Measurements from ENCODE around the gene ZNF445.
A peak's percentile ranks its signal among the peaks of the same experiment; 100 is the strongest.
"Not testable (repeated sequence)": the region's sequence is repeated elsewhere in the genome, so short reads cannot be mapped to it uniquely, and the experiment has no call there.

The ZNF445 gene

DNA sequence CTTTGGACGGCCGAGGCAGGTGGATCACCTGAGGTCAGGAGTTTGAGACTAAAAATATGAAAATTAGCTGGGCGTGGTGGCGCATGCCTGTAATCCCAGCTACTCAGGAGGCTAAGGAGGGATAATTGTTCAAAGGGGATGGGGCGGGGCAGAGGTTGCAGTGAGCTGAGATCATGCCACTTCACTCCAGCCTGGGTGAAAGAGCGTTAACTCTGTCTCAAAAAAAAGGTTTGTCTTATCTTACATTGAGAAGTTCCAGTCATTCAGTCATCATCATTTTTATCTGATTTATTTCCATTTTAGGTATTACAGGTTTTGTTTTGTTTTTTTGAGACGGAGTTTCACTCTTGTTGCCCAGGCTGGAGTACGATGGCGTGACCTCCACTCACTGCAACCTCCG is 2.6 kb downstream of the ZNF445 start:
- not testable (repeated sequence) for DNase-seq

DNA sequence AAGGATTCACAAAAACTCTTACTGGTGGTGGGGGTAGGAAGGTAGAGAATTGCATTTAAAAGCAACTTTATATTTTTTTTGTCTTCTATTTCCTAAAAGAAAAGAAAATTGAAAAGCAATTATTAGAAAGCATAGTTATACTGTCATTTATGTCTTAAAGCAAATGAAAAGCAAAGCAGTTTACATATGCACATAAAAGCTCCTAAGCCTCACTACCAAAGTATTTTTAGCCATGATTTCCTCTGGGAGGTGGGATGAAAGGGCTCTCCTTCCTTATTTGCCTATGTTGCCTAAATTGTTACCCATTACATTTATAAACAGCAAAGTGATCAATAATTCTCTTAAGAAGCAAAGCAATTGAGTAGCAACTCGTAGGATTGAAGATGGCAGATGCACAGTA is 7.0 kb downstream of the ZNF445 start:
- no peak for DNase-seq

- DNase-seq, result no peak
These were observed 7.6 kb downstream of the ZNF445 start for GRCh38 chr3:44469914-44470313.

DNA sequence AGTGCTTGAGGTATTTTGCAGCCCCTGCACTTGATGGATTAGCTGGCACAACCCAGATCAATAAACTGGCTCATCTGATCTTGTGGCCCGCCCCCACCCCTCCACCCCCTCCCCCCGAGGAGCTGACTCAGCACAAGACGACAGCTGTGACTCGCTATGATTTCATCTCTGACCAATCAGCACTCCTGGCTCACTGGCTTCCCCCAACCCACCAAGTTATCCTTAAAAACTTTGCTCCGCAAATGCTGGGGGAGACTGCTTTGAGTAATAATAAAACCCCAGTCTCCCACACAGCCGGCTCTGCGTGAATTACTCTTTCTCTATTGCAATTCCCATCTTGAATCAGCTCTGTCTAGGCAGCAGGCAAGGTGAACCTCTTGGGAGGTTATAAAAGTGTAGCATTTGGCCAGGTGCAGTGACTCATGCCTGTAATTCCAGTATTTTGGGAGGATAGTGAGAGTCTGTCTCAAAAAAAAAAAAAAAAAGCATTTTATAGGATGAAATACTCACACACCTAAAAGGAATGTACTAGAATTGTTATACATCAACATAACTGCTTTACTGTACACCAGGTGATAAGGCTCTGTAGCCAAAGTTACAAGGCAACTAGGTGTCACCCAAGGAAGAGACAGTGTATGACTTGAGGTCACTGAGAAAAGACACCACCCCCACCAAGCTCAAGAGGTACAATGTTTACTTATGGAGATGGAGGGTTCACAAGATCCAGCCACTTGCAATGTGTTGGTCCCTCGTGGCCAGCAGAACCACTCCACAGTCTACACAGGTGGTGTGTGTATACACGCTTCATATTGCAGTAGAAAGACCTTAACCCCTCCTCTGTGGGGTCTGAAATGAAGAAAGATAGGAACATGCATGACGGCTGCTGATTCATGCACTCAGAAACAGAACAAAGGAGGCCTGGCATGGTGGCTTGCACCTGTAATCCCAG is 8.6 kb downstream of the ZNF445 start:
- DNase-seq, result no peak

- DNase-seq, result not testable (repeated sequence)
These were observed 9.4 kb downstream of the ZNF445 start for GRCh38 chr3:44468099-44468537.

- no peak for DNase-seq
These were observed 10.2 kb downstream of the ZNF445 start for GRCh38 chr3:44467241-44467640.

GRCh38 chr3:44464920-44465319 is 12.6 kb downstream of the ZNF445 start:
- DNase-seq, result not testable (repeated sequence)

GRCh38 chr3:44464509-44464908 is 13.0 kb downstream of the ZNF445 start:
- DNase-seq, result no peak

GRCh38 chr3:44460050-44460449 is 17.4 kb downstream of the ZNF445 start:
- not testable (repeated sequence) for DNase-seq

DNA sequence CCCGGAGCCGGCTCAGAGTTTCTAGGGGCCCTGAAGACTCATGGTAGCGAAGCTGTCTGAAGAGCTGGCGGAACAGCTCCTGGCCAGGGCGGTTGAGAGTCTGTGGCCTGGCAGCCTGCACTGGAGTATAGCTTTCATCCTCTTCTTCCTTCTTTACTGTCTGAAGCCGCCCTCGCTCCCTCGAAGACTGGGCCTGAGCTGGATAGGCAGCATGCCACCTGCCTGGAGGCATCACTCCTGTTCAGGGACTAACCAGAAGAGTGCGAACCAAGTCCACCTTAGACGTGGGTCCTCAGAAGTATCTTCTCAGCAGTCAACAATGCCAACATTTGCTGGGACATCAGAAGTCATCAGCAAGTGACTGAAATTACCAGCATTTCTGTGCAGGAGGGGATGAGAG is 22.2 kb downstream of the ZNF445 start:
- DNase-seq, result no peak

GRCh38 chr3:44454258-44454657 is 23.2 kb downstream of the ZNF445 start:
- DNase-seq, result no peak

DNA sequence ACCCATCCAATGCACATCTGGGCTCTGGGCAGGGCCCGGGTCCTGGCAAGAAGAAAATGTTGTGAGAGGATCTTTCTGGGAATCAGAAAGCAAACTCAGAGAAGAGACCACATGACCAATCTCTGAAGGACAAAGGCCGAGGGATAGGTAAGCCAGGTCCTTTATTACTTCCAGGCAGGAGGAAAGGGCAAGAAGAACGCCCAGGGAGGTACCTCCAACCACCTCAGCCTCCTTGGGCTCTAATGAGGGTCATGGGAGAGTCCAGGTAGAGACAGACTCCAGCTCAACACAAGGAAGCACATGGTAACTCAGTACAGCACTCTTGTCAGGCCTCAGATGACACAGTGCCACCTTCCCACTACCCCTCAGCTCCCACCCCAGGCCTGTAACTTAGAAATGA is 26.0 kb downstream of the ZNF445 start:
- no peak for DNase-seq

DNA sequence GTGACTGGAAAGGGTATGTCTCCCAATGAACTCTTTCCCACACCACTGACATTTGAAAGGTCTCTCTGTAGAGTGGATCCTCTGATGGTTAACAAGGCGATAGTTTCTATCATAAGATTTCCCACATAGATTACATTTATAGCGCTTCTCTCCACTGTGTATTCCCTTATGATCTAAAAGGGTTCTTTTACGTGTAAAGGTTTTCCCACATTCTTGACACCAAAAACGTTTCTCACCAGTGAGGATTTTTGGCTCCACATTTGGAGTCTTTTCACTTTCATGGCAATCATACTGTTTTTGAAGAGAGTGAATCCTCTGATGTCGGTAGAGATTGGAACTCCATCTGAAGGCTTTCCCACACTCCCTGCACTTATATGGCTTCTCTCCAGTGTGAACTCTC is 30.5 kb downstream of the ZNF445 start:
- DNase-seq, result no peak

DNA sequence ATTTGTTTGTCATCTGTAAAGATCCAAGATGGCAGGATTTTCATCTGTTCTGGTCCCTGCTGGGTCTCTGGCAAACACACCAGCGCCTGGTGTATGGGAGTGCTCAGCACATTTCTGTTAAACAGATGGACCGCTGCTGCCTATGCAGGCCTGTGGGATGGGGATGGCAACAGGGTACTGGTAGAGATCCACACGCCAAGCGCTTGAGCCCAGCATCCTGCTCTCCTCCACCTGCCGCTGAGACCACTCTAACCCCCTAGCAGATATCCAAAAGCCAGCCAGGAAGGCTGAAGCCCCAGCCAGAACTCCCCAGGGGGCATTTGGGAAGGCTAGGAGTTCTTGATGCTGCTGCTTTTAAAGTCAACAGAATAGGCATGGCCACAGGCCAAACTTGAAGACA is 31.7 kb downstream of the ZNF445 start:
- no peak for DNase-seq

DNA sequence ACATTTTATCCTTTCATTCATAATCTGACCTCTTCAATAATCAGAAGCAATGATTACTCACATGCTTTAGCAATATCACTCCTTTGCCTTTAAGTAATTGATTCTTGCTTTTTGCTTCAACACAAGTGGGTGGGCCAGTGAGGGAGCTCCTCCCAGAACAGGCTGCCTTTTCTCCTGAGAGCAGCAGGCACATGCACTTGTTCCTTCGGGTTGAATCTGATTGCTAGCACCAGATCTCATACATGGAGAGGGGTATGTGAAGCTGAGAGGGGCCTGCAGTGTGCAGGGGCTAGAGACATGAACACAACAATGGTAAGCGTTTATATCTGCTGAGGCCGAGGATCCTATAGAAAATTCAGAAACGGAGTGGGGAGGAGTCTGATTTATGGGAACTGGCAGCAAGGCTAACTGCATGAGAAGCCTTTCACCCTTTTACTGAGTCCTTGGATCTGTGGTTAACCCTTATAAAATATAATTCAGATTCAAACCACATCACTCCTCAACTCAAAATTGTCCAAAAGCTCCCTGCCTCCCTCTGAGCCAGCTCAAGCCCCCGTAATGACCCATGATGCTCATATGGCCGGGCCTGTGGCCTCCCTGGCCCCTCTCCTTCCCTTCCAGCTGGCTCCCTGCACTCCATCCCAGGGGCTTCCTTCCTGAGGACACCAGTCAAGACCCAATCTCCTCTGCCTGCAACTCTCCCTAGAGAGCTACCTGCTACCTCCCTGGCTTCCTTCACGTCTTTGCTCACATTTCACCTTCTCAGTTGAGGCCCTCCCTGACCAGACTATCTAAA is 32.4 kb downstream of the ZNF445 start:
- DNase-seq, result no peak

- DNase-seq, result no peak
These were observed 33.0 kb downstream of the ZNF445 start for GRCh38 chr3:44444437-44444836.

- no peak for DNase-seq
These were observed 34.7 kb downstream of the ZNF445 start for GRCh38 chr3:44442596-44443309.

- peak; percentile 53 for DNase-seq
These were observed 37.8 kb downstream of the ZNF445 start for GRCh38 chr3:44439499-44440295.

GRCh38 chr3:44437800-44438199 is 39.7 kb downstream of the ZNF445 start:
- DNase-seq, result no peak

DNA sequence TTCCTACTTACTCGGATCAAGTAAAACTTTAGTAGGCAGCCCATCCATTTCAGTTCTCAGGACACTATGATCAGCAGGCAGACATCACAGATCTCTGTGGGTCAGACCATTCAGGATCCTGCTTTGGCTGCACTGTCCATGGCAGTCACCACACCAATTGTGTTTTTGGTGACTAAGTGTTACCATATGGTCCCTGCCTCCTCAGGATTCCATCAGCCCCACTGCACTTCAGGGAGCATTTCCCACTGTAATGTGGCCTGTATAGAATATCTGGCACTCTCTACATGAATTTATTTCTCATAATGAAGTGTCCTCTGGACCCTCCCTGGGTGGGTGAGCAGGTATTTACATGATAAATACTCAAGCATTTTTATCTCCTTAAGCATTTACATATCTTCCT is 41.3 kb downstream of the ZNF445 start:
- DNase-seq, result no peak

DNA sequence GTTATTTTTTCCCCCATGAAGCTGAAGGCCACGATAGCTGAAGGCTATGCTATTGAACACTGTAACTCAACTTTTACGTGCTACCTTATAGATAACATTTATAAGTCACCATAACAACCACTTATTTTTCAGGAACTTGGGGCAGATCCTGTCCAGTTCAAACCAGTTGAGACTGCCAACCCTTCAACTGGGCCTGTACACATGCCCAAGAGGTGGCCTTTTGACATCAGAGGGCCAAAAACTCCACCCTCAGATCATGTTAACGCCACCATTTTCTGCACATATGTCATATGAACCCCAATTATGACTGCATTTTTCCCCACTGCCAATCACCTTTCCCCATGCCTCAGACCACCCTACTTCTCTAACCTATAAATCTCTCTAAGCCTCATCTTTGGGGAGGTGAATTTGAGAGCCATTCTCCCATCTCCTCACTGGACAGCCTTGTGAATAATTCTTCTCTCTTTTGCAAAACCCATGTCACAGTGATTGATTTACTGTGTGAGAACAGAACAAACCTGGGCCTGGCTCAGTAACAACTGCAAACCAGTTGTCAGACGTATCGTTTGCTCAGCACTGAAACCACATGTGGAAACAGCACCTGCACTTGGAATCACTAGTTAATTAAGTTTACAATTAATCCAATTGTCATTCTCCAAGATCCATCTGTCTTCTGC is 42.5 kb downstream of the ZNF445 start:
- no peak for DNase-seq

DNA sequence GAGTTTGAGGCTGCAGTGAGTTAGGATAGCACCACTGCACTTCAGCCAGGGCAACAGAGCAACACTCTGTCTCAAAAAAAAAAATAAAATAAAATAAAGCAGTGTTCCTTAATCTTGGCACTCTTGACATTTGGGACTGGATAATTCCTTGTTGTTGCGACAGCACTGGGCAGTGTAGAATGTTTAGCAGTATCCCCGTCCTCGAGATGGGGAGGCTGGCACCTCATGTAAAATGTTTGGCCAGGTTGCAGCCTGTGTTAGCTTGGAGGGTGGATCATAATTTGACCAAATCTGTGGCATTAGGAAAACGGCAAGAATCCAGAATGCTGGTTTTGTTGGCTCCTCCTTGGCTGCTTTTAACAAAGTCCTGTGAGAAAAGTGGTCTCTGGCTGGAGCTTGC is 47.0 kb downstream of the ZNF445 start:
- no peak for DNase-seq
